Measurements from ENCODE around the gene PLA2G6.

Gene PLA2G6

DNA sequence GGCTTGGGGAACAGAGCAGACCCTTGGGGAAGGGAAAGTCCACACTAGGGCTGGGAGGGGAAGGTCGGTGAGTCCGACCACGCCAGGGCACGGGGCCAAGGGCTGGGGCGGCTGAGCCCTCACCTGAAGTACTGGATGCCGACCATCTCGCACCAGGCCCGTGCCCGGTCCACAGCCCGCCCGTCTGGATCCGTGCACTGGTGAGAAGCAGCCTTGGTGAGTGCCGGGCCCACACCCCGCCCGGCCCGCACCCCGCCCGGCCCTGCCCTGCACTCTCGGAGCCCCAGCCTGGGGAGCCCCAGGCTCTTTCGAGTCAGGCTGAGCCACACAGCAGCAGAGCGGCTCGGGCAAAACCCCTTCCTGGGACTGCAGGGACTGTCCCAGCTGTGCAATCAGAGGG, 69.2 kb downstream of the PLA2G6 start:
- DNase-seq (ENCODE audit: low read depth in 1 of 2, low spot score in 1 of 2) = no peak

DNA sequence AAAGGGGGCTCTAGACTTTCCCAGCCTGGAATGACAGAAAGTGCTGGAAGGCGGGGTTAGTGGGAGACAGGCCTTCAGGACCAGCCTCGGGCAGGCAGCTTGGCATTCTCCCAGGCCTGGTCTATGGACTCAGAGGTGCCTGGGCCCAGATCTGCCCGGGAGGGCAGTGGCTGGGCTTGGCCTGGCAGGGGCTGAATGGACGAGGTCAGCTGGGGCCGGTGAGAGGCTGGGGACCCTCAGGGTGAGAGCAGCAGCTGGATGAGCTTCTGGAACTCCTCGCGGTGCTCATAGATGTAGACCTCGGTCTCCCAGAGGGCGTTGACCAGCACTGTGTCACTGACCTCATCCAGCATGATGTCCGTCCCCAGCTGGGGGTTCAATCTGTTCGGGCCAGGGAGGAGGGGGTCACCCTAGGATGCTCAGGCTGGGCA, 69.7 kb downstream of the PLA2G6 start:
- no peak for DNase-seq (ENCODE audit: low read depth in 1 of 2, low spot score in 1 of 2)

DNA sequence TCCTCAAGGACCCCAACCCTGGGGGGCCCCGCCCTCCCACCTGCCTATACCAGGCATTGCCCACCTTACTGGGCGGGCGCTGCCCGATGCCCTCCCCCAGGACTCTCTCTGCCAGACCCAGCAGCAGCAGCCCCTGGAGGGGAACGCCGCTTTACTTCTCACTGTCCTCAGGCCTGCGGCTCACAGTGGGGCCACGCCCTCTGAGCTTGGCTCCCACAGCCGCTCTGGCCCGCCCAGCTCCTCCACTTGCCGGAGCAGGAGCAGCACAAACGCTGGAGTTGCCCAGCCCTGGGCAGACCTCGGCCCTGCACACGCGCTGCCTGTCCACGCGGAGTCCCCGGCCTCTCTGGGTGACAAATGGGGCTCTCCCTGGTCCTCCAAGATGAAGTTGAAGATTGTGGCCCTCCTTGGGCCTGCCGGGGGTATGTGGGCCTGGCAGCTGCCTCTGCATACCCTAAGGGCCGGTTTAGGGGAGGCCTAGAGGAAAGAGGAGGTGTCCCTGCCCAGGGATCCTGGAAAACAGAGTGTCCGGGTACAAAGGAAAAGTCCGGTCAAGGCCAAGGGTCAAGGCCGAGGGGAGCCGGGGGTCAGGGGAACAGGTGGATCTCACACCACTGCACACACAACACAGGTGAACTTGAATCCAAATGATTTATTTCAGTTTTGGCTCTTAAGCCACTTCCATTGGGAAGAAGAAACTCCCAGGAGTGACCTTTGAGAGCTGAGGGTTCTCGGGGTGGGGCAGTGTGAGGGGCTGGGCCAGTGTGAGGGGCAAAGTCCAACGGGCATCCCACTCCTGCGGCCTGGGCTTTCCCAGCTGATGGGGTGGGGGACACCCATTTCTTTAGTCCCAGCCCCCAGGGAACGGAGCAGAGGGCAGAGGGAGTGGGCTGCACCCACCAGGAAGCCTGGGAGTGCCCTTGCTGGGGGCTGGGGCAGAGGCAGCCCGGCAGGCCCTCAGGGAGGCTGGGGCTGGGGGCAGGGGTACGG, 70.5 kb downstream of the PLA2G6 start:
- no peak for DNase-seq (ENCODE audit: low read depth in 1 of 2, low spot score in 1 of 2)

DNA sequence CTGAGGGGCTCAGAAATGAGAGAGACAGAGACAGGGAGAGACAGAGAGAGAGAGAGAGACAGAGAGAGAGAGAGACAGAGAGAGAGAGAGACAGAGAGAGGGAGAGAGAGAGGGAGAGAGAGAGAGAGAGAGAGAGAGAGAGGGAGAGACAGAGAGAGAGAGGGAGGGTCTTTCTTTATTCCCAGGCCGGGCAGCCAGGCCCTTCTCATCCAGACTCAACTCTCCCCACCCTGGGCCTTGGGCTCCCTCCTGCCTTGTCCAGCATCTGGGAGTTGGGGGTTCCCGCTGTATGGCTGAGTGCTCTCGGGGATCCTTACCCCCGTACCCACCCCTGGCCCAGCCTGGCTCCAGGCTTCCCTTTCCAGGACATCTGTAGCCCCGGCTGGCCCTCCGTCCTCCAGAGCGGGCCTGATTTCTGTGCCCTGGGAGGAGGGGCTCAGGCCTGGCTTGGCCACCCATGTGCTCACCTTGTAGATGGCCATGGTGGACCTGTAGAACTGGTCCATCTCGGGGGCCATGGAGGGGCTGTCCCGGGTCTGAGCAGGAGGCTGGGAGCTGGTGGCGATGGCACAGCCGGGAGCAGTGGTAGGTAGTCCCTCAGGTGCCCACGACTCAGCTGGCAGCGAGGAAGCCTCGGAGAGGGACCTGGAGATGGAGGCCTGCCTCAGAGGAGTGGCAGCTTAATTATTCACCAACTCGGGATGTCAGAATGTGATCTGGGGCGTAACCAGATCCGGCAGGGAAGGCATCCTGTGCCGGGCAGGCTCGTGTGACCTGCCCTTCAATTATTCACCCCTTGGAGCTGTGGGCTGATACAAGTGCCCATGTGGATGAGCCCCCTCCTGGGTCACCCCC, 71.4 kb downstream of the PLA2G6 start, which contains the start of gene BAIAP2L2:
Gene BAIAP2L2, minus strand, starts transcription at position 677 of the 855 bp plus-strand sequence. Its CDS starts 159 bp downstream, at position 518.
- DNase-seq (ENCODE audit: low read depth in 1 of 2, low spot score in 1 of 2) = no peak

DNA sequence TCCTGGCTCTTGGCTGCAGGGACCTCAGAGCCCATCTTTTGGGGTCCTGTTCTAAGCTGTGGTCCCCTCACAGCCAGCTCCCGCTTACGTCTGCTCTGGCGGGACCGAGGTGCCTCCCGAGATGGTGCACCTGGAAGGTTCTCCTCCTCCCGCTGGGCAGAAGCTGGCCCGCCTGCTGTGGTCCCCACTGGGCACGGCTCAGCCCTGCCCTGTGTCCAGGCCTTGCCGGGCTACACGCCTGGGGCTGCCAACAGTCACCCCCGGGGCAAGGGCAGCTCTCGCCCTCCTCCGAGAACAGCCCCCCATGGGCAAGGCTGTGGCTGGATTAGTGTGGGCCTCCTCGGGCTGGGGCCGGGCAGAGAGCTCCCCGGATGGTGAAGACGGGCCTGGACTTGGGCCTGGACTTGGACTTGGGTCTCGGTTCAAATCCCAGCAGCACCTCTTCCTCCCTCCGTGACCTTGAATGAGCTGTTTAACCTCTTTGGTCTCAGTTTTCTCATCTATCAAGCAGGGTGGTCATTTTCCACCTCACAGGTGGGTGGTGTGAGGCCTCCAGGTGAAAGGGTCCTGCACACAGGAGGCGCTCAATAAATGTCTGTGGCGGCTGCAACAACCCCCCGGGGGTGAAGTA, 72.1 kb downstream of the PLA2G6 start:
- no peak for DNase-seq (ENCODE audit: low read depth in 1 of 2, low spot score in 1 of 2)

DNA sequence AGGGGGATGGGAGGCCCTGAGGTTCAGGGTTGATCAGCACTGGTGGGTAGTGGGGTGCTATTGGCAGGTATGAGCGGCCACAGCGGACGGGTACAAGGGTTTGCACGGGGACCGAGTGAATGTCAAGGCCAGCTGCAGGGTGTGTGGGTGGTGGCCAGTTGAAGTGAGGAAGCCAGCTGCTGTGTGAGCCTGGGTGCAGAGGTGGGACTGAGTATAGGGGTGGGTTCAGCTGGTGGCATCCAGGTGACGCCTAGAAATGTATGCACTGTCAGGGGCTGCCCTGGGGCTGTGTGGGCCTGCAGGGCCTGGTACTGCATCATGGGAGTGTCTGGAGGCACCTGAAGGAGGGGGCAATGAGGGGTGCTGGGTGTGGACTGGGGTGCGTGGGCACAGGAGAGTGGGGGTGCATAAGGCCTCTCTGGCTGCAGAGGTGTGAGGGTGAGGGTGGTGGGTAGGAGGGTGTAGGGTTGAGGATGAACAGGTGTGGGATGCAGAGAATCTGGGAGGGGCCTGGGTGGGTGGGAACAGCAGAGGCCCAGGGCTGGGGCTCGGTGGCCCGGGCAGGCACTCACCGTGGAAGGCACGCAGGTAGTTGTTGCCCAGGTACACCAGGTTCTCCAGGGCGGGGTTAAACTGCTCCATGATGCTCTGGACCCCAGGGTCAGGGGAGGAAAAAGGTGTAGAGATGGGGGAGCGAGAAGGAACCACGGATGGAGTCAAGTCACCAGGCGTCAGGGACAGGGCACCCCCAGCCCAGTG, 72.9 kb downstream of the PLA2G6 start:
- DNase-seq (ENCODE audit: low read depth in 1 of 2, low spot score in 1 of 2) = no peak

DNA sequence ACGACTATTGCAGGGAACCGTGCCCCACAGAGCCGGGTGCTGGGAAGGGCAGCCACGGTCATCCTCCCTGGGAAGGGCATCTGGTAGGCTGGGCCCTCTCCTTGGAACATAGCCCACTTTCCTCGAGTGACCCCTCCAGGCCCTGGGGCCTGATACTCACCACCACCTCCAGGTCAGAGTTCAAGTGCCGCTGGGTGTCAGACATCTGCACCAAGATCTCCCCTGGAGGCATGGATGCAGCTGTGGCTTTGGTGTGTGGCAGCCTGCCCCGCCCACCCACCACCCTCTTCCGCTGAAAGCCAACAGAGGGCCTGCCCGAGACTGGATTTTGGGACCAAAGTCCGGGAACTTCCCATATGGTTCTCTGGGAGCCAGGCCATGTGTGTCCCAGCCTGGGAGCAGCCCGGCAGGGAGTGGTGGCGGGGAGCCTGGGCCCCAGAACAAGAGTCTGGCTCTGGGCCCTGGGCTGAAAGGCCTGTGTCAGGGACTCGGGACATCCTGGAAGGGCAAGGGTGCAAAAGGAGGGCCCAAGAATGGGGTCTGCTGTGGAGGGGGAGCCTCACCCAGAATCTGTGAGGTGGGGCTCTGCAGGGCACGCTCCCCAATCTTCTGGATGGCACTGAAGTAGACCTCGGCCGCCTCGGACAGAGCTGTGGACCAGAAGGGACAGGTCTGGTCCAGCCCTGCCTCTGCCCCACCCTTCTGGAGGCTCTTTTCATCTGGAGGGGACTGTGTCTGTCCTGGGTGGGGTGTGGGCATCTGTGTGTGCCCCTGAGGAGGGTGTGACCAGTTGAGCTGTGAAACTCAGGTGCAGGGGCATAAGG, 73.7 kb downstream of the PLA2G6 start:
- DNase-seq (ENCODE audit: low read depth in 1 of 2, low spot score in 1 of 2) = no peak

DNA sequence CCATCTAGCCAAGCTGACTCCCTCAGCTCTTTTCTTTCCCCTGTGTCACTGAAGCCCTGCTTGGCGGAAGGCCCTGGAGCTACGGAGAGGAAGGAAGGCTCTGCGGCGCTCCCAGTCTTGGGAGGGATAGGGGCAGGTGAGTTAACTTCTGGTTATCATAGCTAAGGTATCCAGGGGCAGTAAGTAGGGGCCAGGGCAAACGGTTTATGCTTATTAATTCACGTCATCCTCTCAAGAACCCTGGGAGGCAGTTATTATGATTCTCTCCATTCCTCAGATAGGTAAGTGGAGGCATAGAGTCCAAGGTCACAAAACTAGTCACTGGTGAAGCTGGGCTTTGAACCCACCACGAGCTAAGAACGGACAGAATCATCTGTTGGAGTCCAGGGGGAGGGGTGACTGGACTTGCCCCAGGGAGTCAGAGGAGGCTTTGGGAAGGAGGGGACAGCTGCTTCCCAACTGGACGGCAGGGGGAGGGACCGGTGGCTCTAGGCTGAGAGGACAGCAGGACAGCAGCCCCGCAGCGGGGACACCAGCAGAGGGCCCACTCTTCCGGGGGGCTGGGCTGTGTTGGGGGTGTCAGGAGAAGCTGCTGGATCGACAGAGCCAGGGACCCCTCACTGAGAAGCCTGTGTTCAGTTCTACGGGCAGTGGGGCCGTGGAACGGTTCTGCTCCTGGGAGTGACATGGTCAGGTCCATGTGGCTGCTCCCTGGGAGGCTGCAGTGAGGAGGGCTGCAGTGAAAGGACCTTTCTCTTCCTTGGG, 74.6 kb downstream of the PLA2G6 start:
- no peak for DNase-seq (ENCODE audit: low read depth in 1 of 2, low spot score in 1 of 2)

DNA sequence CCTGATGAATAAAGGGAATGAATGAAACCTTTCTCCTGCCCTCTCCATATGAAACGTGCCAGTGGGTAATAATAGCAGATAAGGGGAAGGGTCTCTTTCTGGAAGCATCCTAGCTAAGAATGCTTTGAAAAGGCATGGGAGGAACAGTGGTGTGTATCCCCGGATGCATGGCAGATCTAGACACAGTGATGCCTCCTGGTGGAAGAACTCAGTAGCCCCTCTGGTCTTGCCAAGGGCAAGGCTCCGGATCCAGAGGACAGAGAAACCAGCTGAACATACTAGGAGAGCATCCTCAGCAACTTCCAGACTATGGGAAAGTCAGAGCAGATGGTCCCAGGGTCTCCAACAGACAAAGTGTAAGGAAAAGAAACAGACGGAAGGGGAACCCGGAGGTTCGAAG, 77.5 kb downstream of the PLA2G6 start:
- no peak for DNase-seq (ENCODE audit: low read depth in 1 of 2, low spot score in 1 of 2)

DNA sequence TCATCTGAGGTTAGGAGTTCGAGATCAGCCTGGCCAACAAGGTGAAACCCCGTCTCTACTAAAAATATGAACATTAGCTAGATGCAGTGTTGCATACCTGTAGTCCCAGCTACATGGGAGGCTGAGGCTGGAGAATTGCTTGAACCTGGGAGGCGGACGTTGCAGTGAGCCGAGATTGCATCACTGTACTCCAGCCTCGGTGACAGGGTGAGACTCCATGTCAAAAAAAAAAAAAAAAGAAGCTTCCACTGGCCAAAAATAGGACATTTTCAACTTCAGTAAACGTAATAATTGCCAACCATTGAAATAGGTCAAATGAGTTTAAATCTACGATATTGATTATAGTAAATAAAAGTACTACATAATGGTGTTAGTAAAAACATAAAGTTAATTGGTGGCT, 78.0 kb downstream of the PLA2G6 start:
- DNase-seq (ENCODE audit: low read depth in 1 of 2, low spot score in 1 of 2) = no peak

DNA sequence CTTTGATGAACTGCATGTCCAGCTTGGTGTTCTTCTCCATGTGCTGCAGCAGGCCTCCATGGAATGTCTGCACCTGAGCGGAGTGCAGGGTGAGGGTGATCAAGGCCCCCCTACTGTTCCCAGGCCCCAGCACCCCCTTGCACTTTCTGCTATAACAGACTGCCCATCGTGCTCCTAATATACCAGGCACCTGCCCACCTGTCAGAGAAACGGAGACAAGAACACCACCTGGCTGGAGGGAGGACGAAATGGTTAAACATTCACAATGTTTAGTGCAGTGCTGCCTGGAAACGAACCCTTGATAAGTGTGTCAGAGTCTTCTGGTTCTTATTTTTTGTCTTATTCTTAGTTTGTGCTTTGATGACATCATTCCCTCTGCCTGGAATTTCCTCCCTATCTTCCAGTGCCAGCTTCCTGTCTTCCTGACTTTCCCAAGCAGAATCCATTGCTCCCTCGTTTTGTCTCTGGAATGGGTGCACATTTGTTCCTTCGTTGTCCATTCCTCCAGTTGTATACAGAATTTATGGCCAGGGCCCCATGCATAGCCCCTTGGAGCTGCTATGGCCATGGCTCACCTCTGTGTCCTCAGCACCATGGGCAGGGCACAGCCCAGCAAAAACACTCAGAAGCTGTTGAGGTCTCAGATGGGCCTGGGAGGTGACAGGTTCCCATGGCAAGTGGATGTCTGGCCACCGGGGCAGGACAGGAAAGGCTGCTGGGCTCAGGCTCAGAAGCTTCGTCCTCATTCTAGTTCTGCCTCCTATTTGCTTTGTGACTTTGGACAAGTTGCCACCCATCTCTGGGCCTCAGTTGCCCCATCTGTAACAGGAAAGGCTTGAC, 83.0 kb downstream of the PLA2G6 start:
- no peak for DNase-seq (ENCODE audit: low read depth in 1 of 2, low spot score in 1 of 2)

DNA sequence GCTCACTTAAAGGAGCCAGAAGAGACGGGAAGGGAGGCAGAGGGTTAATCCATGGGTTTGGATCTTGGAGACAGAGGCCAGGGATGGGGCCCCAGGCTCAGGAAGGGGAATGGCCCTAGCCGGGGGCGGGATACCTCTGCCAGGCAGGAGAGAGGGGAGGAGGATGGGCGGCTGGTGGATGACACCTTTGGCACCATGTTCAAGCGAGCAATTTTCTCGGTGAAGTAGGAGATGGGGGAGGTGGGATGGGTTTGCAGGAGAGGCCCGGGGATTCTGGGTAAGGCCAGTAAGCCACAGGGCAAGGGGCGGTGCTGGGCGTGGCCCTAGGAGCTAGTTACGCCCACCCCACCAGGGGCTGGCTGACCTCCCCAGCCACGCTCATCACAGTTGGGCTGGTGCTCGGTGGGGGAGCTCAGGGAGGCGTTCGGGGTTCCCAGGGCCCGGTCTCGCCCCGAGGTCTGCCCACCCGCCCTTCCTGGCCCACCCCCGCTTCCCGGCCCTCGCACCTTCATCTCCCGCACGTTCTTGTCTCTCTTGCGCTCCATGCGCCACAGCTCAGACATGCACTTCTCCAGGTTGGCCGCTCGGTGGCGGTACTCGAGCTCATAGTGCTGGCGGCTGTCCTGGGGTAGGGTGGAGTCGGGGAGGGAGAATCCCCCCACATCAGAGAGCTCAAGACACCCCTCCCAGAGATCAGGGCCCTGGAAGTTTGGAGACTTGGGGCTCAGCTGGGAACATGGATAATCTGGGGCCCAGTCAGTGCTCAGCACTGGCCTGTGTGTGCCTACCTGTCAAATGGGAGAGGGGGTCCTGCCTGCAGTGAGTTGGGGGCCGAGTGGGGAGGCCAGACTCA, 83.8 kb downstream of the PLA2G6 start:
- DNase-seq (ENCODE audit: low read depth in 1 of 2, low spot score in 1 of 2) = no peak

DNA sequence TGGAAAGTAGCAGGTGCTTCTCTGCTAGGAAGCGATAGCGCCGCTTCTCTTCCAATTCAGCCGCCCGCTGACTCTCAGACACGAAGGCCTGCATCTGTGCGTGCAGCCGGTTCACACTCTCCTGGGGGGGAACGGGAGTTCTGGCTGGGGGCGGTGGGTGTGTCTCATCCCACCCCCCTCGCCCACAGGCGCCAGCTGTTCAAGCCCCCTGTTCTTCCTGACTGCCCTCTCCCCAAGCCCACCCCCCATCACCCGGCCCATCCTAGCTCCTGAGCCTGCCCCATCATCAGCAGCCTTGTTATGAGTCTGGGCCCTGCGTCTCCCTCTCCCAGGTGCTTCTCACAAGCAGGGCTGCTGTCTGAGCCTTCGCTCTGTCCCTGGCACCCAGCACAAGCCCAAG, 84.6 kb downstream of the PLA2G6 start:
- DNase-seq (ENCODE audit: low read depth in 1 of 2, low spot score in 1 of 2) = no peak

DNA sequence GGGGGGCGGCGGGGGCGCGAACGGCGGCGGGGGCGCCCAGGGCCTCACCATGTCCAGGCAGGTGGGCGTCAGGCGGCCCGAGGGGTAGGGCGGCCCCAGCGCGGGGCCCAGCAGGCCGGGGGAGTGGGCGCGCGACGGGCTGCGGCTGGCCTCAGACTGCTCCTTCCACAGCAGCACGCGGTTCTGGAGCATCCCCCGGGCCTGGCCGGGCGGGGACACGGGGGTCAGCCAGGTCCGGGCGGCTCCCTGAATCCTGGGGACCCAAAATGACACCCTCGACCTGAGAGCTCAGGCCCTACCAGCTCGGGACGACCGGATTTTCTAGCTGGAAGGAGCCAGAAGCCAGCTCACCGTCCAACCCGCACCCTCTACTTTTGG, 92.2 kb downstream of the PLA2G6 start:
- no peak for DNase-seq (ENCODE audit: low read depth in 1 of 2, low spot score in 1 of 2)

DNA sequence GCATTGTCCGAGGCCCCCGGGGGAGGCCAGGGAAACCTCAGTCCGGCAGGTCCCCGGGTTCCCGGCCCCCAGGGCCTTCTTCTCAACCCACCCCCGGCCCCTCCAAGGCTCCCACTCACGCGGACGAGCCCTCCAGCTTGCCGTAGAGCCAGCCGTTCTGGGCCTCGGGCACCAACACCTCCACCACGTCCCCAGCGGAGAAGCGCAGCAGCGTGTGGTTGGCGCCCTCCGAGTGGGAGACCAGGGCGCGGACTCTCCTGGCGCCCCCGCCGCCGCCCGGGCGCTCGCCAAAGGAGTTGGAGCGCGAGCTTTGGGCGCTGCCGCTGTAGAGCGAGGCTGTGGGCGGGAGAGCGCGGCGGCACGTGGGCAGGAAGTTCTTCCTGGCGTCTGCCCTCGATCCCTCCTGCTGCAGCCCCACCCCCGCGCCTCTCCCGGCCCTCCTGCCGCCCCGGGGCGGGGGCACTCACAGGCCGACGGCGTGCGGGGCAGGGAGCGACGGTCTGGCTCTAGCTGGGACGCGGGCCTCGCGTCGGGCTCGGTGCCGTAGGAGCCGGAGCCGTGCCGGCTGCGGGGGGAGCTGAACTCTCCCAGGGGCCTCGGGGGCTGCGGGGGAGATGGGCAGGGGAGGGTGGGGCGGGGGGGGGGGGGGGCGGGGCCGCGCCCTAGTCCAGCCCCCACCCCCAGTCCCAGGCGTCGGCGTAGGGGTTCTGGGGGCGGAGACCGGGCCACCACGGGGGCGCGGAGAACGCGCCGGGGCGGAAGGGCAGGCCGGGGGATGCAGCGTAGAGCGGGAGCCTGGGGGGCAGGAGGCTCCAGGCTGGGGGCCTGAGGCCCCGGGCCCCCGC, 92.8 kb downstream of the PLA2G6 start:
- no peak for DNase-seq (ENCODE audit: low read depth in 1 of 2, low spot score in 1 of 2)

DNA sequence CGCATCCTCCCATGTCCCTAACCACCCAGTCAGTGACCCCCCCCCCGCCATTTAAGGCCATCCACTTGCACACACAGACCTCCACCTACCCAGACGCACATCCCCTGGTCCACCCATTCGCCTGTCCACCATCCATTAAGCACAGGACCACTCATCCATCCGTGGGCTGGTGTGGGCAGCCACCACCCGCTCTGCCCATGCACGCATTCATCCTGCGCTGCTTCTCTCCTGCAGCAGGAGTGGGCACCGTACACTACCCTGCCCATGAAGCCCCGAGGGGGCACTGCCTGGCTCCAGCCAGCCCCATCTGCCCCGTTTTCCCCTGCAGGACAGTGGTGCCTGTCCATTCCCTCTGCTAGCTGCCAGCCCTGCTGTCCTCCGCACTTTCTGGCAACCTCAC, 93.8 kb downstream of the PLA2G6 start:
- DNase-seq (ENCODE audit: low read depth in 1 of 2, low spot score in 1 of 2) = no peak
